Measurements from ENCODE around the gene FMNL2.

Gene FMNL2

DNA sequence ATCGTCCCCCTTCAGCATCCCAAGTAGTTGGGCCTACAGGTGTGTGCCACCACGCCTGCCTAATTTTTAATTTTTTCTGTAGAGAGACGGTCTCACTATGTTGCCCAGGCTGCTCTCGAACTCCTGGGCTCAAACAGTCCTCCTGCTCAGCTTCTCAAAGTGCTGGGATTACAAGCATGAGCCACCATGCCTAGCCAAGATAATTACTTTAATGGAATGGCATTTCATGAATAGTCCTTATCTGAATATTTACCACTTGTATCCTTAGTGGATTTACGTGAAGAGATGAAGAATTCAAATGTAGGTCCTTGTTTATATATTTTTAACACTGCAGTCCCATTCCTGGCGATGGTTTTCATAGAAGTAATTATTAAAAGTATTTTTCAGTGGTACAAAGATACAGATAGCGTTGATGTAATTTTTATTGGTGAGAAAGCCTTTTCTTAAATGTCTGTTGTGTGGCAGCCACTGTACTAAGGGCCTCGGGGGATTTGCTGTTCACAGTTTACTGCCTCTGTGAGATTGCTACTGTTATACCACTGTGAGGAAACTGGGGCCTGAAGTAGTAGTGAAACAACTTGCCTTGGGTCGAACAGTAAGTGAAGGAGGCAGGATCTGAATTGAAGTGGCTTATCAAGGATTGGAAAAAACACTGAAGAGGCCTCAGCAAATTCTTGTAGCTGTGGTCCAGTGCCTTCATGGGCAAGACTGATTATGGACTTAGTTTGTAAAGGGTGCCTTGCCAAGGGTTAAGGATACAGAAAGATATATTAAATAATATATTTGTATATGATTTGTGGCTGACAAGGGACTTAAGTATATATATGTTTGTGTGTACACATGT lies 231.1 kb downstream of the FMNL2 start:
- TF ChIP-seq, protein P1, sequence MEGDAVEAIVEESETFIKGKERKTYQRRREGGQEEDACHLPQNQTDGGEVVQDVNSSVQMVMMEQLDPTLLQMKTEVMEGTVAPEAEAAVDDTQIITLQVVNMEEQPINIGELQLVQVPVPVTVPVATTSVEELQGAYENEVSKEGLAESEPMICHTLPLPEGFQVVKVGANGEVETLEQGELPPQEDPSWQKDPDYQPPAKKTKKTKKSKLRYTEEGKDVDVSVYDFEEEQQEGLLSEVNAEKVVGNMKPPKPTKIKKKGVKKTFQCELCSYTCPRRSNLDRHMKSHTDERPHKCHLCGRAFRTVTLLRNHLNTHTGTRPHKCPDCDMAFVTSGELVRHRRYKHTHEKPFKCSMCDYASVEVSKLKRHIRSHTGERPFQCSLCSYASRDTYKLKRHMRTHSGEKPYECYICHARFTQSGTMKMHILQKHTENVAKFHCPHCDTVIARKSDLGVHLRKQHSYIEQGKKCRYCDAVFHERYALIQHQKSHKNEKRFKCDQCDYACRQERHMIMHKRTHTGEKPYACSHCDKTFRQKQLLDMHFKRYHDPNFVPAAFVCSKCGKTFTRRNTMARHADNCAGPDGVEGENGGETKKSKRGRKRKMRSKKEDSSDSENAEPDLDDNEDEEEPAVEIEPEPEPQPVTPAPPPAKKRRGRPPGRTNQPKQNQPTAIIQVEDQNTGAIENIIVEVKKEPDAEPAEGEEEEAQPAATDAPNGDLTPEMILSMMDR (IDR thresholded peaks at IDR 0.05; ENCODE audit: low read length), result no peak
- no peak for TF ChIP-seq EZH2 (IDR thresholded peaks at IDR 0.05; ENCODE audit: borderline replicate concordance, low read length)
- H3K9ac ChIP-seq (ENCODE audit: low read length), result no peak overlapping the region
- H3K4me2 ChIP-seq (ENCODE audit: low read length), result no peak overlapping the region
- no peak overlapping the region for H3K27ac ChIP-seq (ENCODE audit: low read depth, low read length, poor library complexity, severe bottlenecking)
- no peaks in the 10 kb centered on the region for H3K9me2 ChIP-seq (ENCODE audit: low read depth, low read length)
- no peak overlapping the region for H2AFZ ChIP-seq (ENCODE audit: low read length)
- H3K4me1 ChIP-seq (ENCODE audit: insufficient read depth, low read length, severe bottlenecking), result no peaks in the 10 kb centered on the region
- no peaks in the 10 kb centered on the region for H3K36me3 ChIP-seq (ENCODE audit: insufficient read depth, low read length)
- H3K79me2 ChIP-seq (ENCODE audit: insufficient read depth, low read length), result no peaks in the 10 kb centered on the region
- H3K9me3 ChIP-seq (ENCODE audit: low read length), result no peaks in the 10 kb centered on the region
- H3F3A ChIP-seq (ENCODE audit: insufficient read depth, low read length), result no peaks in the 10 kb centered on the region
- H3K27me3 ChIP-seq (ENCODE audit: insufficient read depth, low read length), result no peaks in the 10 kb centered on the region
- H4K20me1 ChIP-seq (ENCODE audit: insufficient read depth, low read length), result no peaks in the 10 kb centered on the region
- H3K4me3 ChIP-seq (ENCODE audit: low read depth, low read length, poor library complexity, severe bottlenecking), result no peak overlapping the region

DNA sequence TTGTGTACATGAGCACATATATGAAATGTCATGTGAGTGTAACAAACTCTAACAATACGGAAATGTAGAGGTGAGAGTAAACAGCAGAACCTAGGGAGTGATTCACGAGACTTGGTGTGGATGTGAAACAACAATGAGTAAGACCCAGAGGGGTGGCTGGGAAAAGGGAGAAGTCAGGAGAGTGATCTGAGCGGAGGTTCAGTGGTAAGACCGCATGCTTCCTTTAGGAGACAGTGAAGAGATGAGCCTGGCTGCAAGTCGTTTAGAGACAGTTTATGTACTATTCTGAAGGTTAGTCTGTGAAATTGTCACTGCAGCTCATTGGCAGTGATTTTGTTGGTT lies 231.7 kb downstream of the FMNL2 start:
- no peak overlapping the region for H2AFZ ChIP-seq (ENCODE audit: low read length)
- H3K4me1 ChIP-seq (ENCODE audit: insufficient read depth, low read length, severe bottlenecking), result no peaks in the 10 kb centered on the region
- H3K4me2 ChIP-seq (ENCODE audit: low read length), result no peak overlapping the region
- no peaks in the 10 kb centered on the region for H3K36me3 ChIP-seq (ENCODE audit: insufficient read depth, low read length)
- H3K27me3 ChIP-seq (ENCODE audit: insufficient read depth, low read length), result no peaks in the 10 kb centered on the region
- TF ChIP-seq EZH2 (IDR thresholded peaks at IDR 0.05; ENCODE audit: borderline replicate concordance, low read length), result no peak
- TF ChIP-seq, protein P1 (IDR thresholded peaks at IDR 0.05; ENCODE audit: low read length), result no peak
- no peaks in the 10 kb centered on the region for H4K20me1 ChIP-seq (ENCODE audit: insufficient read depth, low read length)
- no peaks in the 10 kb centered on the region for H3K9me3 ChIP-seq (ENCODE audit: low read length)
- H3K27ac ChIP-seq (ENCODE audit: low read depth, low read length, poor library complexity, severe bottlenecking), result no peak overlapping the region
- no peak overlapping the region for H3K9ac ChIP-seq (ENCODE audit: low read length)
- no peaks in the 10 kb centered on the region for H3K79me2 ChIP-seq (ENCODE audit: insufficient read depth, low read length)
- H3F3A ChIP-seq (ENCODE audit: insufficient read depth, low read length), result no peaks in the 10 kb centered on the region
- no peaks in the 10 kb centered on the region for H3K9me2 ChIP-seq (ENCODE audit: low read depth, low read length)
- no peak overlapping the region for H3K4me3 ChIP-seq (ENCODE audit: low read depth, low read length, poor library complexity, severe bottlenecking)

DNA sequence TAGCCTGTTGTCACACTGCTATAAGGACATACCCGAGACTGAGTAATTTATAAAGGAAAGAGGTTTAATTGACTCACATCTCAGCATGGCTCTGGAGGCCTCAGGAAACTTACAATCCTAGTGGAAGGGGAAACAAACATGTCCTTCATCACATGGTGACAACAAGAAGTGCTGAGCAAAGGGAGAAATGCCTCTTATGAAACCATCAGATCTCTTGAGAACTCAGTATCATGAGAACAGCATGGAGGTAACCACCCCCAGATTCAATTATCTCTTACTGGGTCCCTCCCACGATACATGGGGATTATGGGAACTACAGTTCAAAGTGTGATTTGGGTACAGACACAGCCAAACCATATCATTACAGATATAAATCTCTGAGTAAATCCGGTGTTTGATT lies 233.6 kb downstream of the FMNL2 start:
- H3K4me2 ChIP-seq (ENCODE audit: low read length), result no peak overlapping the region
- no peaks in the 10 kb centered on the region for H3K27me3 ChIP-seq (ENCODE audit: insufficient read depth, low read length)
- no peak overlapping the region for H3K27ac ChIP-seq (ENCODE audit: low read depth, low read length, poor library complexity, severe bottlenecking)
- no peaks in the 10 kb centered on the region for H3K4me1 ChIP-seq (ENCODE audit: insufficient read depth, low read length, severe bottlenecking)
- no peaks in the 10 kb centered on the region for H3K9me2 ChIP-seq (ENCODE audit: low read depth, low read length)
- H3K9me3 ChIP-seq (ENCODE audit: low read length), result no peaks in the 10 kb centered on the region
- no peak overlapping the region for H2AFZ ChIP-seq (ENCODE audit: low read length)
- no peak overlapping the region for H3K4me3 ChIP-seq (ENCODE audit: low read depth, low read length, poor library complexity, severe bottlenecking)
- no peaks in the 10 kb centered on the region for H3F3A ChIP-seq (ENCODE audit: insufficient read depth, low read length)
- H3K79me2 ChIP-seq (ENCODE audit: insufficient read depth, low read length), result no peaks in the 10 kb centered on the region
- H3K36me3 ChIP-seq (ENCODE audit: insufficient read depth, low read length), result no peaks in the 10 kb centered on the region
- no peaks in the 10 kb centered on the region for H4K20me1 ChIP-seq (ENCODE audit: insufficient read depth, low read length)
- TF ChIP-seq EZH2 (IDR thresholded peaks at IDR 0.05; ENCODE audit: borderline replicate concordance, low read length), result no peak
- TF ChIP-seq, protein P1 (IDR thresholded peaks at IDR 0.05; ENCODE audit: low read length), result no peak
- H3K9ac ChIP-seq (ENCODE audit: low read length), result no peak overlapping the region
